ENCODE measurements around the gene GMCL1. TPM values are rescaled to one million over a fixed set of nuclear protein-coding genes. Genes with fewer than 3 reads are reported as not detected.

Gene GMCL1
- total and polyA plus RNA-seq, 2 of the 13 experiments (the other 11 are each of a cell fraction or from before 2014, with no cell fraction given): 18.7 to 24.0 TPM

DNA sequence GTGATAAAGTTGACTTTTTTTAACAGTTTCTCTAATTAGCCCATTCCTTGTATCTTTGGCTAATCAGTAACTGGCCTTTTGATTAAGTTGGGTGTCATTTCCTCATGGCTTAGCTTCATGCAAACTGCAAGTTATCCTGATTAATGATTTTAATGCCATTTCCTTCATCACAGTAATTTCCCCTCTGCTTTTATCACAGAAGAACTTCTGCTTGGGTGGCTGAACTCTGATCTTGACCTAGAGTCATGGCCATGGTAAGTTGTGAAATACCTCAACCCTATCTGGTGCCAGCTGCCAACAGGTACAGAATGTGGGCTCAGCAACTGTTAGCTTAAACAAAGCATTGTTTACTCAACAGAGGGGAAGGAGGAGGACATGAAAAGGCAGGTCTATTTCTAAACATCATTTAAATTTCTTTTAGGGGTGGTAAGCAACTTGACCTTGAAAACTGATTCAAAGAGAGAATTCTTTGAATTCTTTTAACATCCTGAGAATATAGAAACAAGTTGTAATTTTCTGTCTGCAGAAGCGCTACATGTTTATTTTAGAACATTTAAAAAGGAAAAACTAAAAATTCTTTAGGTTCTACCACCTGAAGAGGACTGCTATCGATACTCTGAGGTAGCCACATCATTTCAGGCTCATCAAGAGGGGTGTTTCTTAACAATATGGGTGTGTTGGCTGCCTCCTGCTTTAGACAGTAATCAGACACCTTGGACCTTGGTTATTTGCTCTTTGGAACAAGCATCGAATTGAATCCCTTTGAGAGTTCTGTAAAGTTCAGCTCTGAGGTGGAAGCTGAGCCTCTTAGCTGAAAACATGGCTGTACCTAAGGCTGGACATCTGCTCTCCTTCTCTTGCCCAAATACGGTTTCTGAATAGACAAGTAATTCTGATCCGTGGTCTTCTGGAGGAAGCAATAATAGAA, 47.9 kb upstream of the GMCL1 start (continued):
- TF ChIP-seq, protein P1, sequence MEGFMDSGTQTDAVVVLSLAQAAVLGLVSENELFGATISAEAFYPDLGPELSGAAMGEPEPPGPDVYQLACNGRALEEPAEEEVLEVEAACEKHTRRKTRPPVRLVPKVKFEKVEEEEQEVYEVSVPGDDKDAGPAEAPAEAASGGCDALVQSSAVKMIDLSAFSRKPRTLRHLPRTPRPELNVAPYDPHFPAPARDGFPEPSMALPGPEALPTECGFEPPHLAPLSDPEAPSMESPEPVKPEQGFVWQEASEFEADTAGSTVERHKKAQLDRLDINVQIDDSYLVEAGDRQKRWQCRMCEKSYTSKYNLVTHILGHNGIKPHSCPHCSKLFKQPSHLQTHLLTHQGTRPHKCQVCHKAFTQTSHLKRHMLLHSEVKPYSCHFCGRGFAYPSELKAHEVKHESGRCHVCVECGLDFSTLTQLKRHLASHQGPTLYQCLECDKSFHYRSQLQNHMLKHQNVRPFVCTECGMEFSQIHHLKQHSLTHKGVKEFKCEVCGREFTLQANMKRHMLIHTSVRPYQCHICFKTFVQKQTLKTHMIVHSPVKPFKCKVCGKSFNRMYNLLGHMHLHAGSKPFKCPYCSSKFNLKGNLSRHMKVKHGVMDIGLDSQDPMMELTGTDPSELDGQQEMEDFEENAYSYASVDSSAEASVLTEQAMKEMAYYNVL (CRISPR knock-in tag; IDR thresholded peaks at IDR 0.05; ENCODE audit: borderline replicate concordance): peak; percentile 99
- no peak for TF ChIP-seq ZNF138 (CRISPR knock-in tag; IDR thresholded peaks at IDR 0.05; ENCODE audit: low read depth)
- no peak for TF ChIP-seq ZNF256 (CRISPR knock-in tag; conservative IDR thresholded peaks at IDR 0.05)
- peak; percentile 96 for TF ChIP-seq DPF2 (CRISPR knock-in tag; IDR thresholded peaks at IDR 0.05; ENCODE audit: borderline replicate concordance, low read depth)
- no peak for TF ChIP-seq NFIB (CRISPR knock-in tag; IDR thresholded peaks at IDR 0.05; ENCODE audit: borderline replicate concordance)
- TF ChIP-seq HDAC6 (IDR thresholded peaks at IDR 0.05; ENCODE audit: low read depth, low read length): no peak
- no peak for TF ChIP-seq ZNF777 (CRISPR knock-in tag; IDR thresholded peaks at IDR 0.05)
- TF ChIP-seq, protein P2, sequence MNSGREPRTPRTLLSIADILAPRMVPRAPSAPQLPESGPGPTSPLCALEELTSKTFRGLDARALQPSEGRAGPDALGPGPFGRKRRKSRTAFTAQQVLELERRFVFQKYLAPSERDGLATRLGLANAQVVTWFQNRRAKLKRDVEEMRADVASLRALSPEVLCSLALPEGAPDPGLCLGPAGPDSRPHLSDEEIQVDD (CRISPR knock-in tag; IDR thresholded peaks at IDR 0.05; ENCODE audit: borderline replicate concordance): no peak
- no peak for TF ChIP-seq PTBP1 (IDR thresholded peaks at IDR 0.05; ENCODE audit: low read depth, low read length, poor library complexity, severe bottlenecking)
- TF ChIP-seq, protein P3, sequence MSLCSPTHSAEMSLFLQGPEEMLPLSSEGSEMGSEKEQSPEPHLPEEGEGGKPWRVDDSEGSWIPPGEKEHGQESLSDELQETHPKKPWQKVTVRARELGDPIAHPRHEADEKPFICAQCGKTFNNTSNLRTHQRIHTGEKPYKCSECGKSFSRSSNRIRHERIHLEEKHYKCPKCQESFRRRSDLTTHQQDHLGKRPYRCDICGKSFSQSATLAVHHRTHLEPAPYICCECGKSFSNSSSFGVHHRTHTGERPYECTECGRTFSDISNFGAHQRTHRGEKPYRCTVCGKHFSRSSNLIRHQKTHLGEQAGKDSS (CRISPR knock-in tag; IDR thresholded peaks at IDR 0.05; ENCODE audit: borderline replicate concordance, low read depth): no peak
- no peak for TF ChIP-seq ZNF841 (CRISPR knock-in tag; IDR thresholded peaks at IDR 0.05; ENCODE audit: borderline replicate concordance)
- TF ChIP-seq RELA (CRISPR knock-in tag; IDR thresholded peaks at IDR 0.05): 0 out of 2 replicates have a peak, but pooled peaks have one; percentile 75
- no peak for TF ChIP-seq MXD4 (CRISPR knock-in tag; IDR thresholded peaks at IDR 0.05)
- TF ChIP-seq ZNF317 (CRISPR knock-in tag; IDR thresholded peaks at IDR 0.05): peak; percentile 32; the same call in 1 of the 2 replicates
- peak; percentile 43; the same call in 1 of the 2 replicates for TF ChIP-seq GABPB1 (CRISPR knock-in tag; IDR thresholded peaks at IDR 0.05)
- TF ChIP-seq, protein P4, sequence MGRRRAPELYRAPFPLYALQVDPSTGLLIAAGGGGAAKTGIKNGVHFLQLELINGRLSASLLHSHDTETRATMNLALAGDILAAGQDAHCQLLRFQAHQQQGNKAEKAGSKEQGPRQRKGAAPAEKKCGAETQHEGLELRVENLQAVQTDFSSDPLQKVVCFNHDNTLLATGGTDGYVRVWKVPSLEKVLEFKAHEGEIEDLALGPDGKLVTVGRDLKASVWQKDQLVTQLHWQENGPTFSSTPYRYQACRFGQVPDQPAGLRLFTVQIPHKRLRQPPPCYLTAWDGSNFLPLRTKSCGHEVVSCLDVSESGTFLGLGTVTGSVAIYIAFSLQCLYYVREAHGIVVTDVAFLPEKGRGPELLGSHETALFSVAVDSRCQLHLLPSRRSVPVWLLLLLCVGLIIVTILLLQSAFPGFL (CRISPR knock-in tag; IDR thresholded peaks at IDR 0.05): no peak
- no peak for TF ChIP-seq WIZ (CRISPR knock-in tag; IDR thresholded peaks at IDR 0.05)
- peak; percentile 64; the same call in 1 of the 2 replicates for TF ChIP-seq ZNF709 (CRISPR knock-in tag; IDR thresholded peaks at IDR 0.05)
- TF ChIP-seq, protein P5, sequence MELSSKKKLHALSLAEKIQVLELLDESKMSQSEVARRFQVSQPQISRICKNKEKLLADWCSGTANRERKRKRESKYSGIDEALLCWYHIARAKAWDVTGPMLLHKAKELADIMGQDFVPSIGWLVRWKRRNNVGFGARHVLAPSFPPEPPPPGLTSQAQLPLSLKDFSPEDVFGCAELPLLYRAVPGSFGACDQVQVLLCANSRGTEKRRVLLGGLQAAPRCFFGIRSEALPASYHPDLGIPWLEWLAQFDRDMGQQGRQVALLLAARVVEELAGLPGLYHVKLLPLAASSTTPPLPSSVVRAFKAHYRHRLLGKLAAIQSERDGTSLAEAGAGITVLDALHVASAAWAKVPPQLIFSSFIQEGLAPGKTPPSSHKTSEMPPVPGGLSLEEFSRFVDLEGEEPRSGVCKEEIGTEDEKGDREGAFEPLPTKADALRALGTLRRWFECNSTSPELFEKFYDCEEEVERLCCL (CRISPR knock-in tag; IDR thresholded peaks at IDR 0.05; ENCODE audit: borderline replicate concordance): 0 out of 2 replicates have a peak, but pooled peaks have one; percentile 48
- no peak for TF ChIP-seq ZNF235 (CRISPR knock-in tag; IDR thresholded peaks at IDR 0.05; ENCODE audit: borderline replicate concordance)
- TF ChIP-seq HDAC2 (CRISPR knock-in tag; IDR thresholded peaks at IDR 0.05): peak; percentile 99
- no peak for TF ChIP-seq ISX (CRISPR knock-in tag; conservative IDR thresholded peaks at IDR 0.05)
